HG03159 (cell line): Measurements from ENCODE around the gene PCF11.
"Not testable (repeated sequence)": the region's sequence is repeated elsewhere in the genome, so short reads cannot be mapped to it uniquely, and the experiment has no call there.

Experiments
- ATAC-seq: cut with Tn5 transposase; IDR thresholded peaks from one replicate; pipeline ENCODE4 v1.9.1; 2021; ENCODE audit warnings: mild to moderate bottlenecking, moderate library complexity; ENCODE audit not compliant: unreplicated experiment

PCF11 gene

GRCh38 chr11:83192606-83193245 lies 35.8 kb downstream of the PCF11 start:
- ATAC-seq: no peak

DNA sequence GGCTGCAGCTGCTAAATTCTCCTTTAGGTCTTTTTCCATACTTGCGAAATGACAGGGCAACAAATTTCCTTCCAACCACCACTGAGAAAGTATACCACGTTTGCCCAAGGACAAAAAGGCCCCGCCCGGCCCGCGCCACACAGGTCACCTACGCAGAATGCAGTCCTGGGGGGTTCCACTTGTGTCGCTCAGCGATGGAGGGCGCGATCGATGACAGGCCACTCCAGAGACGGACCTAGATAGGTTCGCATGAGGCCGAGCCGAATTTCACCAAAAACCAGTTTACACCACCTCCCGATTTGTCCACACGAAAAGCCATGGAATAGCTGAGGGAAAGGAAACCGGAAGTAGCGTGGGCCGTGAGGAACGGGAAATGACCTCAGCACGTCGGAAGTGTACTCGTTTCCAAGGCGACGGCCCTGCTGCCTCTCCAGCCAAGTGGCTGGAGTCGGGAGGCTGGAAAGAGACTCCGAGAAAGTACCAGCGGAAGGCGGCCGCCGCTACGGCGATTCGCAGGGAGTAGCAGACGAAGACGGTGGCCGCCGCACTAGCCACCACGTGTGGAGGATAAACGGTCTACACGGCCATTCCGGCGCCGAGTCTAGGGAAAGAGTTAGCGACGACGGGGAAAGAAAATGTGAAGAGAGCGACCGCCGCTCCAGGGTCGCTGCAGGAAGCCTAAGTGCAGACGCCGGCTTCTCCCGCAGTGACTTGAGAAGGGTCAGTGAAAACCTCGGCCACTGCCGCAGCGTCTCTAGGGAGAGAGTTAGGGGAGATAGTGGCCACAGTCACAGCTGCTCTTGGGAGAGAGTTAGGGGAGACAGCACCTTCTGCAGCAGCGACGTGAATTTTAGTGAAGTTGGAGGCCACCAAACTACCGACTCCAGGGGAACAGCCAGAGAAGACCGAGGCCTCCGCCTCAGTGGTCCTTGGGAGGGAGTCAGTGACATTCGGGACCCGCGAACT lies 36.7 kb downstream of the PCF11 start, which contains the start of gene ANKRD42:
Gene ANKRD42 (plus strand): TSS at position 398 of the 966 bp plus-strand sequence. CDS start 959 bp downstream, outside the sequence.
- ATAC-seq: peak; percentile 88

- ATAC-seq: peak; percentile 60
Measured at GRCh38 chr11:83194281-83195142, 37.6 kb downstream of the PCF11 start.

DNA sequence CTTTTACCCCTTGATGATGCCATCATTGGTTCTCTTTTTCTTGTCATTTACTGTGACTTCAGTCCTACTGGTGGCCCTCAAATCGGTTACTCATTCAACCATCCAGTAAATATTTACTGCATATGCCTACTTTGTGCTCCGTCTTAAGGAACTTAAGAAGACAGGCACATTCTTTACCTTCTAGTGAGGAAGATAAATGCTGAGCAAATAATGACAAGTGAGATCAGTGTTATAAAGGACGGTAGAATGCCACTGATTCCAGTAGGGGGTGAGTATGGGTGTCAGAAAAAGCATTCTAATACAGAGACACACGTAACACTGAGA lies 38.2 kb downstream of the PCF11 start:
- ATAC-seq: no peak

DNA sequence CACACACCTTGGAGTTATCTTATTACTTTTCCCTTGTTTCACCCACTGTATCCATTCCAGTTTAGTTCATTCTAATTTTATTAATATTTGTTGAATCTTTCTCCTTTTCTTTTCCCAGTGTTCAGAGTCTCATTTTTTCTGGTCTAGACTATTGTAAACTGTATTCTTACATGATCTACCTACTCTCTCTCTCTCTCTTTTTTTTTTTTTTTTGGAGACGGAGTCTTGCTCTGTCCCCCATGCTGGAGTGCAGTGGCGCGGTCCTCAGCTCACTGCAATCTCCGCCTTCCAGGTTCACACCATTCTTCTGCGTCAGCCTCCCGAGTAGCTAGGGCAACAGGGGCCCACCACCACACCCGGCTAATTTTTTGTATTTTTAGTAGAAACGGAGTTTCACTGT lies 38.7 kb downstream of the PCF11 start:
- no peak for ATAC-seq

GRCh38 chr11:83200035-83200434 lies 43.1 kb downstream of the PCF11 start:
- ATAC-seq: no peak

DNA sequence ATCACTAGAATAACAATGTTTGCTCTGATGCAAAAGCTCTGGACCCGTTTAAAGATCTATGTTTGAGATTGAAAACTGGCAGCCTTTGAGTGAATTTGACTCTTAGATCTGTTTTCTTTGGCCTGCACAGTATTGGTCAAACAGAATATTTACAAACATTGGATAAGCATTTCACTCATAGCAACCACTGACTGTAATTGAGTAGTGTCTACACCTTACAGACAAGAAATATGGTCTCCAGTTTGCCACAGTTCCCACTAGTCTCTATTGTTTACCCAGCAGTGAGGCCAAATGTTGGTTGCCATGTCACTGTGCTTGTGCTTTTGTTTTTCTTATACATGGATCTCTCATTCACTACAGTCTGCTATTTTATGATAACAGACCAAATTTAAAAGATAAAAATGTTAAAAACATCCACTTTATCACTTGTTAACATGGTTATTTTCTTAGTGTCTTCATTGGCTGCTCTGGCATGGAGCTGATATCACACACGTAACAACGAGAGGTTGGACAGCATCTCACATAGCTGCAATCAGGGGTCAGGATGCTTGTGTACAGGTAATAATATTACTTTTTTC lies 48.8 kb downstream of the PCF11 start:
- no peak for ATAC-seq

DNA sequence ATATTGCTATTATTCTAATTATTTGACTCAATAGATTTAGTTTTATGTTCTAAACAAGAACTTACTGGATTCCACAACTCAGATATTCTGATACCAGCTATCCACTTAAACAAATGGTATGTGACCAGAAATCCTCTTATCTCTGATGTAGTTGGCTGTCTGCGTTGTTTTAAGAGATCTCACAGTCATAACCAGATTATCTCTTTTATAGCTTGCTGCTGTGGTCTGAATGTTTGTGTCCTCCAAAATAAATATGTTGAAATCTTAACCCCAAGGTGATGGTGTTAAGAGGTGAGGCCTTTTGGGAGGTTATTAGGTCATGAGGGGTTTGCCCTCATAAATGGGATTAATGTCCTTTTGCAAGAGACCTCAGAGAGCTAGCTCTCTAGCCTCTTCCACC lies 49.3 kb downstream of the PCF11 start:
- no peak for ATAC-seq

GRCh38 chr11:83206771-83207382 lies 49.9 kb downstream of the PCF11 start:
- ATAC-seq: not testable (repeated sequence)

- ATAC-seq: no peak
Measured at GRCh38 chr11:83219095-83219494, 62.2 kb downstream of the PCF11 start.

DNA sequence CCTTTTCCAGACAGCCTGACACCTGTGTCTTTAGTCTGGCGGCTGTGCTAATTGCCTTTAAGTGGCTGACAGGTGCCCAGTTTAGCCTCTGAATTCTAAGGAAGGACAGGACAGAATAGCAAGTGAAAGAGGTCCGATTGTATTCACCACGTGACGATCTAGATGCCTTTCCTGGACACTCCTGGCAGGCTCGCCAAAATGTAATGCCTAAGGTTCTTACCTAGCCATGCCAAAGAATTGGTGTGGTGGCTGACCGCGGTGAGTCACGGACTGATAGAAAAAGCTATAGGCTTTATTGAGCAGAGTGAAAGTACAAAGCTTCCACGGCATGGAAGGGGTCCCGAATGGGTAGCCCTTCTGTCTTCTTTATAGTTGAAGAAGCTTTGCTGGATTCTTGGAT lies 63.3 kb downstream of the PCF11 start:
- no peak for ATAC-seq

DNA sequence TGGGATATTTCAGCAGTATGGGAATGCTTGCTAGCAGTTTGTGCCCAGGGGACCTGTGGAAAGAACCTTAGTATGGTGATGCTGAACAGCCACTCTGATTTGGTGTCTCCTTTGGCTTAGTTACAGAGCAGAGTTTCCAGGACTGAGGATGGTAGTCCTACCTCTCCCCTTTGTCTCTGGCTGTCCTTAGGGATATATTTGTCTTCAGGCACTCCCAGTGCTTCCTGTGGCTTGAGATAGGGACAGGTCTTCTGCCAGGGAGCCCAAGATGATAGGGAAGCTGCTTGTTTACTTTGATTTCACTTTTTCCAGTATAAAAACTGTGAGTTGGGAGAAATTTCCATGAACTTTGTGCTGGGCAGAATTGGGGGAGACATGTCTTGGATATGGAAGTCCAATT lies 64.8 kb downstream of the PCF11 start:
- no peak for ATAC-seq

GRCh38 chr11:83222499-83222898 lies 65.6 kb downstream of the PCF11 start:
- ATAC-seq: no peak

DNA sequence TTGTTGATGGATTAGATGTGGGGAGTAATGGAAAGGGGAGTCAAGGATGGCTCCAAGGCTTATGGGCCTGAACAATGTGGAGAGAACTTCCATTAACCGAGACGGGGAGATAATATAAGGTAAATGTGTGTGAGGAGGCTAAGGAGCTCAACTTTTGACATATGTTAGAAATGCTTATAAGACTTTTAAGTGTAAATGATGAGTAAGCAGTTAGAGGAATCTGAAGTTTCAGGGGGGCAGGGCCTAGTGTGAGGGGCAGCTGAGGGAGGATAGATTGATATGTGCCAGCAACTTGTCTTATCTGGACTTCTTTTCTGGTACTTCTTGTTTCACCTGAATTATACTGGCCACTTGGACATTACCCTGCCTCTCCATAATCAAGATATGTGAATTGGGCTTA lies 66.5 kb downstream of the PCF11 start:
- no peak for ATAC-seq

DNA sequence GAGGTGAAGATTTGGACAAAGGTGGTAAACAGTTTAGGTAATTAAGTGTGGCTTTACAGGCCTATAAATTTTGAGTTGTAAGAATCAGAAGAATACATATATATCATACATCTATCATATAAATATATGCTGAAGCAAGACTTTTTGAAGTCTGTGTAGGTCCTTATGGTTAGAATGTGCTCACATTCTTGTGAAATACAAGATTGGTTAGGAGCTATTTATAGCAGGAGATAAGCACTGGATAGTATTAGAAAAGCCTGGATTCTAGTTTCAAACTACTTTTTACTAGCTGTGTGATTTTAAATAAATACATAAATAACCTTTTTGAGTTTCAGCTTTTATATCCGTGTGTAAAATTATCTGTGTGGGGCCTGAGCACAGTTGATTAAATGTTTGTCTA lies 78.9 kb downstream of the PCF11 start:
- ATAC-seq: no peak
